Mesenchymal stem cell (in vitro differentiated cells and primary cell): Measurements from ENCODE around the gene BCKDHB.
A peak's percentile ranks its signal among the peaks of the same experiment; 100 is the strongest.
"Not testable (repeated sequence)": the region's sequence is repeated elsewhere in the genome, so short reads cannot be mapped to it uniquely, and the experiment has no call there.

Experiments
- DNase-seq: peaks from one replicate; pipeline ENCODE4 v3.0.0-alpha.2; 2013
- H2AFZ ChIP-seq: one replicate; pipeline ENCODE4 v1.6.1; 2013; ENCODE audit warnings: low read depth, mild to moderate bottlenecking, control low read depth, inconsistent platforms, low read length, moderate library complexity
- H2AK5ac ChIP-seq: 2 replicates; pipeline ENCODE4 v1.6.1; 2013; ENCODE audit warnings: low read length, moderate library complexity, mild to moderate bottlenecking, inconsistent platforms; ENCODE audit not compliant: severe bottlenecking
- H2BK120ac ChIP-seq: one replicate; pipeline ENCODE4 v1.6.1; 2013; ENCODE audit warnings: low read depth, mild to moderate bottlenecking, inconsistent platforms, low read length, moderate library complexity
- H2BK12ac ChIP-seq, 2 experiments: one replicate each; pipeline ENCODE4 v1.6.1; 2013; ENCODE audit warnings: inconsistent platforms in 2 of 2, low read length in 2 of 2, mild to moderate bottlenecking in 2 of 2, moderate library complexity in 2 of 2, control low read depth in 1 of 2
- H2BK15ac ChIP-seq: one replicate; pipeline ENCODE4 v1.6.1; 2013; ENCODE audit warnings: mild to moderate bottlenecking, low read depth, inconsistent platforms; ENCODE audit not compliant: poor library complexity, severe bottlenecking
- H2BK5ac ChIP-seq: 2 replicates; pipeline ENCODE4 v1.6.1; 2013; ENCODE audit warnings: low read depth, mild to moderate bottlenecking, low read length, control low read depth, inconsistent platforms; ENCODE audit not compliant: poor library complexity, severe bottlenecking
- H3K14ac ChIP-seq, 2 experiments: one replicate each; pipeline ENCODE4 v1.6.1; 2013; ENCODE audit warnings: inconsistent platforms in 2 of 2, low read length in 2 of 2, control low read depth in 1 of 2, mild to moderate bottlenecking in 1 of 2, moderate library complexity in 1 of 2
- H3K18ac ChIP-seq, 2 experiments: one replicate each; pipeline ENCODE4 v1.6.1; 2013; ENCODE audit warnings: inconsistent platforms in 2 of 2, low read length in 2 of 2, control low read depth in 1 of 2, low read depth in 1 of 2, mild to moderate bottlenecking in 1 of 2
- H3K23ac ChIP-seq, 2 experiments: one replicate each; pipeline ENCODE4 v1.6.1; 2013; ENCODE audit warnings: inconsistent platforms in 2 of 2, low read length in 2 of 2, mild to moderate bottlenecking in 2 of 2, moderate library complexity in 2 of 2, control low read depth in 1 of 2
- H3K27ac ChIP-seq: 2 replicates; pipeline ENCODE4 v1.5.1; 2013; ENCODE audit warnings: mild to moderate bottlenecking, moderate library complexity, low read length, control low read depth, inconsistent platforms; ENCODE audit not compliant: poor library complexity, severe bottlenecking
- H3K27me3 ChIP-seq, 2 experiments: 2 replicates each; pipeline versions ENCODE4 v1.6.1 to v1.7.0; 2013; ENCODE audit warnings: low read length in 2 of 2, mild to moderate bottlenecking in 2 of 2, moderate library complexity in 2 of 2, control low read depth in 1 of 2, inconsistent platforms in 1 of 2; ENCODE audit not compliant: control insufficient read depth in 1 of 2, insufficient read depth in 1 of 2
- H3K36me3 ChIP-seq, 2 experiments: 2 replicates each; pipeline versions ENCODE4 v1.6.1 to v1.7.0; 2013; ENCODE audit warnings: low read length in 2 of 2, control low read depth in 1 of 2, inconsistent platforms in 1 of 2, low read depth in 1 of 2, mild to moderate bottlenecking in 1 of 2; ENCODE audit not compliant: insufficient read depth in 2 of 2, control insufficient read depth in 1 of 2
- H3K4ac ChIP-seq, 2 experiments: one replicate each; pipeline ENCODE4 v1.6.1; 2013; ENCODE audit warnings: inconsistent platforms in 2 of 2, low read length in 2 of 2, mild to moderate bottlenecking in 2 of 2, moderate library complexity in 2 of 2, control low read depth in 1 of 2, low read depth in 1 of 2
- H3K4me1 ChIP-seq: 2 replicates; pipeline ENCODE4 v1.6.1; 2013; ENCODE audit warnings: low read depth, low read length, control low read depth; ENCODE audit not compliant: control insufficient read depth, insufficient read depth
- H3K4me2 ChIP-seq: 2 replicates; pipeline ENCODE4 v1.6.1; 2013; ENCODE audit warnings: low read length, mild to moderate bottlenecking, inconsistent platforms; ENCODE audit not compliant: poor library complexity, severe bottlenecking
- H3K4me3 ChIP-seq, 2 experiments: 2 replicates each; pipeline versions ENCODE4 v1.5.1 to v1.7.0; 2013; ENCODE audit warnings: low read length in 2 of 2, mild to moderate bottlenecking in 2 of 2, control low read depth in 1 of 2, low read depth in 1 of 2; ENCODE audit not compliant: insufficient read depth in 1 of 2
- H3K79me1 ChIP-seq: replicated peaks from 2 replicates; pipeline ENCODE4 v1.6.1; 2013; ENCODE audit warnings: mild to moderate bottlenecking, control low read depth, low read length, inconsistent platforms; ENCODE audit not compliant: poor library complexity, severe bottlenecking
- H3K9ac ChIP-seq: 2 replicates; pipeline ENCODE4 v1.7.0; 2013; ENCODE audit warnings: mild to moderate bottlenecking, low read length, moderate library complexity
- H3K9me3 ChIP-seq: 2 replicates; pipeline ENCODE4 v1.7.0; 2013; ENCODE audit warnings: mild to moderate bottlenecking, low read length; ENCODE audit not compliant: control insufficient read depth
- H4K8ac ChIP-seq: one replicate; pipeline ENCODE4 v1.6.1; 2013; ENCODE audit warnings: inconsistent platforms, mild to moderate bottlenecking, low read length, moderate library complexity
- H4K91ac ChIP-seq: one replicate; pipeline ENCODE4 v1.6.1; 2013; ENCODE audit warnings: mild to moderate bottlenecking, low read length, inconsistent platforms
- WGBS: methylation state at CpG from one replicate; pipeline ENCODE4 v1.1.7; 2013; ENCODE audit warnings: mixed read lengths; 5-methylcytosine and 5-hydroxymethylcytosine counted together

BCKDHB gene

GRCh38 chr6:80211286-80211685, 104.8 kb downstream of the BCKDHB start:
- Histone ChIP-seq H2BK120ac (no peak overlapping the region), H3K14ac (no peak overlapping the region), H3K9ac (no peak overlapping the region), H3K4me2 (no peak overlapping the region), H2BK5ac (no peak overlapping the region), H3K9me3 (no peaks in the 10 kb centered on the region), H4K91ac (no peak overlapping the region), H3K27me3 (no peaks in the 10 kb centered on the region), H2AFZ (no peak overlapping the region), H3K4ac (no peak overlapping the region), H3K79me1 (no peaks in the 10 kb centered on the region), H3K18ac (no peak overlapping the region), H3K4me1 (no peaks in the 10 kb centered on the region), H3K23ac (peak overlapping the region in 1 of 2 experiments; percentile 87), H4K8ac (no peak overlapping the region), H2BK15ac (no peak overlapping the region), H3K36me3 (no peaks in the 10 kb centered on the region), H3K4me3 (no peak overlapping the region), H2BK12ac (no peak overlapping the region), H3K27ac (no peak overlapping the region), H2AK5ac (no peak overlapping the region)
- 97% methylated on average over 3 of the region's 3 CpGs for WGBS
- DNase-seq = peak; percentile 22

GRCh38 chr6:80211890-80212289, 105.4 kb downstream of the BCKDHB start:
- not testable (repeated sequence) for H3K9me3 ChIP-seq, H3K4me3 ChIP-seq, H4K8ac ChIP-seq, H2BK120ac ChIP-seq, H3K9ac ChIP-seq, H3K4me2 ChIP-seq, H2AK5ac ChIP-seq, H3K36me3 ChIP-seq, H3K79me1 ChIP-seq, H2BK5ac ChIP-seq, H3K23ac ChIP-seq, H3K27me3 ChIP-seq, H4K91ac ChIP-seq, H3K14ac ChIP-seq, H2BK15ac ChIP-seq, H2AFZ ChIP-seq, H3K27ac ChIP-seq, H3K4me1 ChIP-seq, DNase-seq, H3K4ac ChIP-seq
- Histone ChIP-seq H2BK12ac (peak overlapping the region in 1 of 2 experiments; percentile 66), H3K18ac (peak overlapping the region; percentile 12 to 40)
- 89% methylated on average over 4 of the region's 4 CpGs for WGBS

DNA sequence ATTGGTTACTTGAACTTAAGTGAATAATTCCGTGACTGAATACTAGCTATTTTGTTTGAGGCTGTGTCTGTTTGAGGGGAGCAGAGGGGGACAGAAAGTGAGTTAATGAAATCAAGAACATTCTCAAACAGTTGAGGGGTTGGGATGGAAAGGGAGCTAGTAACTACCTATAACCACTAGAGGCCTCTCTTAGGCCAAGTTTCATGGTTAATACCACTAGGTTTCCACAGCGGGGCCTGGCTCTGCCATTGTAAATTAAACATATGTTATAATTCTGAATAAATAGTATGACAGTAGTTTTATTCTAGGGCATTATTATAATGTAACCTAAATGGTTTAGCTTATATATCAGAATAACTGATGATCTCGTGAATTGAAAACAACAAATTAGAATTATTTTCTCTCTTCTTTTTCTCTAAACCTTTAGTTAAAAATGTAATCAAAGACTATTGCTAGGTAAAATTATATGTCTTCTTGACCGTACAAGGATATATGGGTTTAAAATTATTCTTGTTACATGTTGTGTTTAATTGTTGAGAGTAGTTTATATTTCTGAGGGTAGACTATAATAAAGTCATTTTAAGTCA, 108.1 kb downstream of the BCKDHB start:
- Histone ChIP-seq H3K36me3 (peaks cover 0 to 3% of the 10 kb centered on the region in 2 experiments), H2BK15ac (no peak overlapping the region), H2AFZ (no peak overlapping the region), H4K8ac (no peak overlapping the region), H2AK5ac (no peak overlapping the region), H3K23ac (no peak overlapping the region), H3K9me3 (no peaks in the 10 kb centered on the region), H3K9ac (peak overlapping the region; percentile 7), H3K4me3 (no peak overlapping the region), H4K91ac (no peak overlapping the region), H2BK12ac (no peak overlapping the region), H2BK5ac (no peak overlapping the region), H3K79me1 (peaks cover 1% of the 10 kb centered on the region), H3K27ac (no peak overlapping the region), H3K4me2 (no peak overlapping the region), H3K27me3 (no peaks in the 10 kb centered on the region), H3K4ac (no peak overlapping the region), H2BK120ac (no peak overlapping the region), H3K4me1 (no peaks in the 10 kb centered on the region), H3K18ac (no peak overlapping the region), H3K14ac (no peak overlapping the region)
- WGBS = 58% methylated on average over 2 of the region's 4 CpGs
- DNase-seq = peak; percentile 72

DNA sequence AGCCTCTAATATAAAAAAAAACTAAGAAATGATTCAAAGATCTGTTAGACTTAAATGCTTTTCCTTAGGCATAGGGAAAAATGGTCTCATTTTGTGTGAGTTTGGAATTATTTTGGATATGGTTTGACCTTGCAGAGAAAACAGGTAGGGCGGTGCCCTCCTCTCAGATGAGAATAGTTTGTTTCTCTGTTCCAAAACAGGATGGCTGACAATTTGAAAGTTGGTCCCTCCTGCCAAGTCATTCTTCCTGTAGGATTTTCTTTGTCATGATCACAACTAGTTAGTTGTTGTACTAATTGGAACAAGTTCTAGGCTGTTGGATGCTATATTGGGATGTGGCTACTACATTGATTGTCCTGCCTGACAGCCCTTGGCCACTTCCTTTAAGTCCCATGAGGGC, 108.6 kb downstream of the BCKDHB start:
- H3K14ac ChIP-seq = no peak overlapping the region
- DNase-seq = no peak
- no peak overlapping the region for H2BK15ac ChIP-seq
- H2BK5ac ChIP-seq = no peak overlapping the region
- H3K27me3 ChIP-seq = no peaks in the 10 kb centered on the region
- H3K4me1 ChIP-seq = no peaks in the 10 kb centered on the region
- H3K9ac ChIP-seq = peak overlapping the region; percentile 7
- H3K4me3 ChIP-seq = no peak overlapping the region
- no peak overlapping the region for H3K4ac ChIP-seq
- H2AK5ac ChIP-seq = no peak overlapping the region
- no peak overlapping the region for H4K8ac ChIP-seq
- peaks cover 1% of the 10 kb centered on the region for H3K79me1 ChIP-seq
- WGBS = 100% methylated on average over 1 of the region's 1 CpG
- H3K23ac ChIP-seq = no peak overlapping the region
- H2AFZ ChIP-seq = no peak overlapping the region
- H4K91ac ChIP-seq = no peak overlapping the region
- H3K27ac ChIP-seq = no peak overlapping the region
- peaks cover 0 to 3% of the 10 kb centered on the region in 2 experiments for H3K36me3 ChIP-seq
- no peak overlapping the region for H3K18ac ChIP-seq
- no peak overlapping the region for H3K4me2 ChIP-seq
- H2BK120ac ChIP-seq = no peak overlapping the region
- no peaks in the 10 kb centered on the region for H3K9me3 ChIP-seq
- H2BK12ac ChIP-seq = peak overlapping the region in 1 of 2 experiments; percentile 39
